Hepatic stellate cell (primary cell): ENCODE results near the gene NRP1.
A peak's percentile ranks its signal among the peaks of the same experiment; 100 is the strongest.

Source experiments
- DNase-seq: peaks from one replicate; pipeline ENCODE4 v3.0.0; 2011; ENCODE audit warnings: low spot score

The NRP1 gene

DNA sequence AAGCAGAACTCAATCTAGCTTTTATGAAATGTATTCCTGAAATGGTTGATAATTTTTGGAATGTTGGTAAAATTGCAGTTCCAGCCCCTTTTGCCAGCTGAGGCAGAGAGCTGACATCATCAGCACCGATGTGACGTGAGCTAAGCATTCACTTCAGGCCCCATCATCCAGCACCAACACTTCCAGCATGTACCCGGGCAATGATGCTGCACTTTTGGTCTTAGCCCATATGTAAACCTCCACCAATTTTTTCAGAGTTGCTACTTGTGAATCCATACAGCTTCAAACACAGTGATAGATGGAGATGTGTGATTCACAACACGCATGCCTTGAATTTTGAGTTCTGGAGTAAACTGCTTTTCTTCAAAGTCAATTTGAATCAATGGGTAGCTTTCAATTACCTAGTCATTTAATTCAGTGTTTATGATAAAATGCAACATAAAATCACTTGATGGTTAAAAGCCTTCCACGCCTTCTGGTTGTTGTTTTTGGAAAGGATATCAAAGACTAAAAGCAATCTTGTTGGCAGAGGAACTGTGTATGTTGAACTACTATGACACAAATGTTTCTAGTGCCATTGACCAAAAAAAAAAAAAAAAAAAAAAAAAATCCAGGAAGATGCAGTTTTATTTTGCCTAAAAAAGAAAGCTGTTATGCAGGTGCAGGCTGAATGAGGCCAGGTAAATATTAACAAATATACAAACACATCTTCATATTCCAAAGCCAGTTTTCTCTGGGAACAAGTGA lies 73.9 kb downstream of the NRP1 start:
- DNase-seq = no peak

DNA sequence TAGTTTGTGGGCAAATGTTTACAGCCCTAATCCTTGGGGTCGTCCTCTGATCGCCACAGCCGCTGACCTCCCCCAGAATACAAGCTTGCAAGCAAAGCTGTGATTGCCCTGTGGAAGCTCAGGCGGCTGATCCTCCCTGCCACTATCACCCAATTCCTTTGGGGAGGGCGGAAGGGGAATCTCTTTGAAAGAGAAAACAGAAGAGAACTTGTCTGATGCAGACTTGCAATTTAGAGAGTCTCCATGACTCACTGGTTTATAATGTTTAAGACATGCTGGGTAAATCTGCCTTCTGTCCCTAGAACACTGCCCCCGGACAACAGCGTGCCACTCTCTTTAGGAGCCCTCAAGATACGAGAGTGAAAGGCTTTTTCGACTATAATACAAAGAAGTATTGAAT lies 75.5 kb downstream of the NRP1 start:
- DNase-seq = peak; percentile 63

DNA sequence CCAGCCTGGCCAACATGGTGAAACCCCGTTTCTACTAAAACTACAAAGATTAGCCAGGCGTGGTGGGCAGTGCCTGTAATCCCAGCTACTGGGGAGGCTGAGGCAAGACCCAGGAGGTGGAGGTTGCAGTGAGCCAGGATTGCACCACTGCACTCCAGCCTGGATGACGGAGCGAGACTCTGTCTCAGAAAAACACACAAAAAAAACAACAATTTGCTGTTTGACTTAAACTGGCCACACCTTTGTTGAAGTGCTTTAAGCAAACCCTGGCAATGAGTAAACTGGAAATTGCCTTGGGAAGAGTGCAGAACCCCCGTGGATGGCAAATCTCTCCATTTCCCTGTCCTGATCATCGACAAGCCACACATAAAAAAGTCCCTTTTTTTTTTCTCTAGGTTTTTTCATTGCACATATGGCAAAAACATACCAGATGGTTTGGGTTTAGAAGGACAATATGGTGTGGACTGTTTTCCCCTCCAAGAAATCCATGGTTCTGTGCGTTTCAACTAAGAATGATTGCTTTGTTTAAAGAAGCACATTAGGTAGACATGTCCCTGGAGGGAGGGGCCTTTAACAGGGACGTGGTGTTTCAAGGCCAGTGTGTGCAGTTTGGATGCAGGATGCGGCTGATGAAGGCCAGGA lies 76.9 kb downstream of the NRP1 start:
- no peak for DNase-seq

DNA sequence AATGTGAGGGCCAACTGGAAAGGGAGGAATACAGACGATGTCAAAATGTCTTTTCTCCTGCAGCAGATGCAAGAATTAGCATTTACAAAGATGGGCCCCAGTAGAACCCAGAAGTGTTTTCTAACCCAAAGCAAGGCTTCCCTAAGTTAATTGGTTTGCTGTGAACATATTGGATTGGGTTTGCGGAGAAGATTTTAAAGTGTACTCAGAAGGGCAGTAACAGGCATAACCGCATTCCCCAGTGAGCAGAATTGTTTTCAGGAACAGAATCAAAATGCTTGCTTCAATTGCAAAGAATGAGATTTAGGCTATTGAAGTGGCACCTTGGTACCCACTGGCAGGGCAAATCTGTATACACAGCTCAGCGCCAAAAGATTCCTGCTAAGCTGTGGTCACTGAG lies 78.0 kb downstream of the NRP1 start:
- DNase-seq = no peak

DNA sequence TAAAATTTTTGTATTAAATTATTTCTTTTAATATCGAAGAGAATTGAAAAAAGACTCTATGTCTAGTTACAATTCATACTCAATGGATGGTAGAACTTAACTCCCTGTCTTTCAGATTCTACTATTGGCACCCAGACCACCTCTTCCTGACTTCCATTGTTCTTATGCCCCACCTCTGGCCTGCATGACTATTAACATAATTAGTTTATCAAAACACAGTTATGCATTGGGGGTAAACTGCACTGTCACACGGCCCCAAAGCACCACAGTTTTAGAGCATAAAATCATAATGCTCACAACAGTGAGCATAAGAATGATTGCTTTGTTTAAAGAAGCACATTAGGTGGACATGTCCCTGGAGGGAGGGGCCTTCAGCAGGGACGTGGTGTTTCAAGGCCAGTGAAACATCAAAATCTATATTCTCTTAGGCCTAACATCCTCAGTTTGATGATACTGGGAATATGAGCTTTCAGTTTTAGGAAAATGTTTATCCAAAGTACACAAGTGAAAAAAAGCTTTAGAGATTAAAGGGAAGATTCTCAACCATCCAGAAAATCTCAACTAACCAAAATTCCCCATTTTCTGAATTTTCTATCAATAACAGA lies 79.8 kb downstream of the NRP1 start:
- no peak for DNase-seq

DNA sequence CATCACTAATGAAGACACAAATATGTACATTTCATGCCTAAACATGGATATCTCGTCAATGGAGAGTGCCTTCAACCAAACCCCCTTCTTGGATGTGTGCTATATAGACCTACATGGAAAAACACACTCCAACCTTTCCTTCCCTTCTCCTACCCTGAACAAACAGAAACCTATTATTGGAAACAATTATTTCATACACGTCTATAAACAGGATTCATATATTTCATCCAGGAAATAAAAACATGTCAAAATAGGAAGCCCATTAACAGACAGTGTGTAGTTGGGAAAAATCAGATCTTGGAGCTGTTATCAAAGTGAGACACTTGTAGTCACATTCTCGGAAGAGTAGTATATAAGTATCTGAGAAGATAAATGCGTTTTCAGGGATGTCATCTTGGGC lies 81.1 kb downstream of the NRP1 start:
- no peak for DNase-seq

DNA sequence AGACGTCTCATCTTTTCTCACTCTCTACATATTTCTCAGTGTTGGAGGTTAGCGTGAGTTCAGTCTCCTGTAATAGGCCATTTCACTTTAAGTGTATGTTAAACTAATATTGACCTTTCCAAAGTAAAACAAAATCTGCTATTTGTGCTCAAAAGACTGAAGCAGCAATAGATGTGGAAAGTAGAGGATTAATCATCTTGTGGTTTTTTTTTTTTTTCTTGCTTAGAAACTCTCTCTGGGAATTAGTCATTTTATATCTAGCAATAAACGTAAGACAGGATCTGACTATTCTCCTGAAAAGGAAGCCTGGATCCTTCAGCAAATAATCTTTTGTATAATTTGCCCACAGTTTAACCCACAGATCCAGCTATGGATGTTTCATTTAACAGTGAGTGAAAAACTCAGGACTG lies 81.7 kb downstream of the NRP1 start:
- DNase-seq = peak; percentile 67

DNA sequence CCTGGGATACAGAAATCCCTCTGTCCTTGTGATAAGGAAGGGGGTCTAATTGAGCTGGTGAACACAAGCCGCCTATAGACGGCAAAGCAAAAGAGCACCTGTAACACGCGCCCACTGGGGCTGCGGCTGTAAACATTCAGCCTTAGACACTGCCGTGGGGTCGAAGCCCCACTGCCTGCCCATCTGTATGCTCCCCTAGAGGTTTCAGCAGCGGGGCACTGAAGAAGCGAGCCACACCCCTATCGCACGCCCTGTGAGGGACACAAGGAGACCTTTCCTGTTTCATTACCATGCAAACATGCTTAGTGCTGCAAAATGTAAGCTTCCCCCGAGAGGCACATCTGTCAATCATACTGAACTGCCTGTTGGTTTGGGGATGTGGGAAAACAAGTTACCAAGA lies 82.1 kb downstream of the NRP1 start:
- no peak for DNase-seq

DNA sequence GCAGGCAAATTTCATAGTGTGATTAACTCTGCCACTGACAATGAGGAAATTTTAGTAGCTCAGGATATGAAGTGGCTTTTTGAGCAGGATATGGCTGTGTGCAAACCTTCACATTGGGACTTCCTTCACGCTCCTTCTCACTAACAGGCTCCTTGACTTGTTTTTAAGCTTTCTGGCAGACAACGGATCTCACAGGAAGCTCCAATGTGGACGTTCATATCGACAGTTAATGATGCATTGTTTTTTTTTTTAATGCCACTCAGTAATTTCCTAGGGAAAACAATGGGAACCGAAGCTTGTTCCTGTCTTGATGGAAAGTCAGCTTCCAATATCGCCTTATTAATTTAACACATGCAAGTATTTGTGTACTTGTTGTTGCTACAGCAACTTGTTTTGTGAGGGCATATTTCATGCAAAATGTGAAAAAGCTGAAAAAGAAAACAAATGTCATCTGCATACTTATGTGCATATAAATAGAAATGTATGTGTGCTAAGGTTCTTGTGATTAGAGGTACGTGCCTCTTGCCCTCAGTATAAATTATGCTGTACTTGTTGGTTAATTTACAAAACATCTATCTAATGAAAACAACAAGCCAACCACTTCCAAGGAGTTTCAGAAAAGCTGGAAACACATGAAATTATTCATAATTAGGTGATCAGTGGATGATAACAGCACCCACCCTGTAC lies 84.7 kb downstream of the NRP1 start:
- no peak for DNase-seq

DNA sequence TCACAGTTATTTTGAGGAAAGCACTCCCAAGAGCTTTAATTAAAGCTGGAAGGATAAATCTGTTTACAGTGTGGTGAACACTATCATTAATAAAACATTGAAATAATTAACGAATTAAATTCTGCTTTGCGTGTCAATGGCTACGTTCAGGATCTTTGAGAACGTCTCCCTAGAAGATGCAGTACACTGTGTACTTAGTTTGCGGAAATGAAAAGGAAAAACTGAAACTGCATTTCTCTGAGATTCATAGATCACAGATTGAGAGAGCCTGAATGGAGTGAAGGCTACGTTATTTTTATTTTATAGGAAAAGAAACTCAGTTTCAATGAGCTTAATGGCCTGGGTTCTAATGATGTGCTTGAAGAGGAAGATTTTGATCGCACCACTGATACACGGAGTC lies 85.3 kb downstream of the NRP1 start:
- DNase-seq = no peak

DNA sequence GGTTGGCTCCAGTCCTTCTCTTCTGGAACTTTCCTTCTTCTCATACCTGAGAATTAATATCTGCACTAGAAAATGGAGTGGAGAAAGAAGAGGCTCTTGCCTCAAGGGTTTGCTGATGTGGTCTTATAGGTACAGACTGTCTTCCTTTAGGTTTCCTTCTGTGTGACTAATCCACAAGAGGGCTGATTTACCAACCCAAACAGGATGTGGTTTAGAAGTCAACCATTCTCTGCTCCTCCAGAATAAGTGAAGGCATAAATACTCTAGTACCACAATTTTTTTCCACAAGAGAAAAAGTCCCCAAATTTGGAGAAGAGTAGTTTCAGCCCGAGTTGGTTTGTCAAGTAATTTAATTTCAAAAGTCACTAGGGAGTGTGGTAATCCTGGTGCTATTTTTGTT lies 85.8 kb downstream of the NRP1 start:
- DNase-seq = peak; percentile 30

DNA sequence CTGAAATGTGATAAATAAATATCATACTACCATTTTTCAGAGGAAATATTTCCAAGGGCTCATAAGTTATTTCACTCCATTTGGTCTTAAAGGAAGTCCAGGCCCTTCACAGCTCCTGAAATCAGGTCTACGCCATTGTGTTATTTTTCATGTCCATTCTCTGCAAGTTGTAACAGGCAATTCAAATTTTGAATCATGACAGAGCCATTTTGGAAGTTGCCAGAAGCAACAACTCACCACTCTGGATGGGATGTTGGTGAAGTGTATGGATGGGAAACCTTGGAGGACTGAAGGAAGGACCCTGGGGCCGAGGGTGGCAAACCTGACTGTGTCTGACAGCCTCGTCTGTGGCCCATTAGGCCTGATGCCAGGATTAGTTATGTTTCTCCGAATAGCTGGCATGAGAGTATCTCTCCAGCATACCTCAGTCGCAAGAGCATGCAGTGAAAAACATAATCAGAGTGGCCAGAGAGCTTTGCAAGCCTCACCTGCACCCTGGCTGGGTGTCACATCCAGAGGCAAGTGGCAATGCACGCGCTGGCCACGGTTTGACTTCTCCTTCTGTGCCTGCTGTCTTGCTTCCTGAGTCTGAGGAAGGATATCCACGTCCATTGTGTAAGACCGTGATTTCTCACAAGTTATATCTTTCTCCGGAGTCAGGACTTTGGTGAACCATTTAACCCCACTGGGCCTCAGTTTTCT lies 87.1 kb downstream of the NRP1 start:
- no peak for DNase-seq

DNA sequence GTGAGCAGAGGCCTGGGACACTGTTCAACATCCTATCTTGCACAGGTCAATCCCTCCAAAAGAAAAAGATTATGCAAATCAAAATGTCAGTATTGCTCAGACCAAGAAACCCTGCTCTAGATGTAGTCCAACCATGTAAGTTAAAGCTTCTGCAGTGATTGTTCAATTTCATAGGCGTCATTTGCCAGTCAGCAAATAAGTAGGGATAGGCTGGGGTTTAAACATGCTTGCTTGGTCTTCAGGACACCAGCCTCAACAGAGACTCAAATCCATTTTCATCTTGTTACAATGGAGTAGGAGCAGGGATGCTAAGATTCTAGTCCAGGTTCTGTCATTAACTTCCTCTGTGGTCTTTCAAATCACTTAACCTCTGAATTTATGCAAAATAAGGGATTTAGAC lies 89.1 kb downstream of the NRP1 start:
- no peak for DNase-seq

DNA sequence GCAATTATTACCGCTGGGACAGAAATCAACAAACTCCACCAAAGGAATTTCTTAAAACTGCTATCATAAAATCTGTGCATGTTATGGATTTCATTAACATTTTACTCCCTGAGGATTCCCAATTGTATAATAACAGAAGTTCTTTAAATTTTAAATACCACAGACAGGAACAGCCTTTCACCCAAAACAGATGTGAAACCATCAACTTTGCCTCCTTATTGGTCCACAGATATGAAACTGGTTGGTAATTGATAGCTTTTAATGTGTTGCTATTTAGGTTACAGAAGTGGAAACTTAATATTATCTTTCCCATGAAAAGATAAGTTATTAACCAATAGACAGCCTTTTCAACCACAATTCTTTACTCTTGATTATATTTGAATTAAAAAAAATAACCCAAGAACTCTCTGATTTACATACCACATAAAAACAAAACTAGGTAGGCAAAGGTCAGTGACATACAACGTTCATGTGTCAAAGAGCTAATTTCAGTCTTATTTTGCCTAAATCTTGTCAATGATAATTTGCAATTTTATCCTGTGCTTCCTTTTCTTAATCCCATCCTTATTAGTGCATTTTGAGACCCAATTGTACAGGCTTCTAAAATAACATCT lies 90.0 kb downstream of the NRP1 start:
- DNase-seq = no peak

DNA sequence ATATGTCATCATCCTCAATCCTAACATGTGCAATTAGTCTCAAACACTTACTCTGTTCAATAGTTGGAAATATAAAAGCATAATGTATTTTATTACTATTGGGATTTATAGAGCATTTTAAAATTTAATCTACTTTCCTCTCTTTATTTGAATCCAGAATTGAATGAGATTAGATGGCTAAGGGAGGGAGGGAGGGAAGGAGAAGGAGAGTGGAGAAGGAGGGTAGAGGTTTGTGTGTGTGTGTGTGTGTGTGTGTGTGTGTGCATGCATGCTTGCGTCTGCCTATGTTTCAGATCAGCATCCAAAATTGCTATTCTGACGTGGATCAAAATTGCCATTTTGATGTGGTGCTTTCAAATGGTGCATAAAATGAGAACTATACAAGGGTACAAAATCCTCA lies 90.8 kb downstream of the NRP1 start:
- no peak for DNase-seq

DNA sequence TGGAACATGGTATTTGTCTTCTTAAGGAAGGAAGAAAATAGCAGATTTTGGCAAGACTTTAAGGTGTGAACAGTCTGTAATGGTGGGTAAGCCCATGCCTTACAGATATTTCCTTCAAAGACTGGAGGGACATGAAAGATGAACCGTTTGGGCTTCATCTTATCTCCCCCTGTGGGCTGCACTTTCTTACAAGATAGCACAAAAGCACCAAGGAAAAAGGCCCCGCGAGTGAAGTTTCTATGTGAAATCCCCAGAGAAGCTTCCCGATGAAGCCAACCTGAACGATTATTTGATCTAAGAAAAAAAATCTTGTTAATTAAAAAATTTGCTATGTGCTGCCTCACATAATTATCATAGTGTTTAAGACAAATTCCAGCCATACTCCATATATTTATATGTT lies 91.5 kb downstream of the NRP1 start:
- DNase-seq = no peak

DNA sequence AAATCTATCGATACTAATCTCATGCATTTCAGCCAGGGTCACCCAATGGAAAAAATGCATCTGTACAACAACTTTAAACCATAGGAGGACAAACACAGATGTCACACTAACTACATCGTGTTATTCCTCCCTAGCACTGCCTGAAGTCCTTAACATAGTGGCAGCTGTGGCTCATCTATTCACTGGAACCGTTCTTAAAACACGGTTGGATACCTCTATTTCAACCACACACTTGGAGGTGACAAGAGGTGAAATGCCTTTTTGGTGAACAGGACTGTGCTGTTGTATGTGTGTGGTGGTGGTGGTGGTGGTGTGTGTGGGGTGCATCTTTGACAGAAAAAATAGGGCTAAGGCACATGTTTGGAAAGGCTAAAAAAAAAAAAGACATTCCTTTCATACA lies 93.1 kb downstream of the NRP1 start:
- DNase-seq = no peak

DNA sequence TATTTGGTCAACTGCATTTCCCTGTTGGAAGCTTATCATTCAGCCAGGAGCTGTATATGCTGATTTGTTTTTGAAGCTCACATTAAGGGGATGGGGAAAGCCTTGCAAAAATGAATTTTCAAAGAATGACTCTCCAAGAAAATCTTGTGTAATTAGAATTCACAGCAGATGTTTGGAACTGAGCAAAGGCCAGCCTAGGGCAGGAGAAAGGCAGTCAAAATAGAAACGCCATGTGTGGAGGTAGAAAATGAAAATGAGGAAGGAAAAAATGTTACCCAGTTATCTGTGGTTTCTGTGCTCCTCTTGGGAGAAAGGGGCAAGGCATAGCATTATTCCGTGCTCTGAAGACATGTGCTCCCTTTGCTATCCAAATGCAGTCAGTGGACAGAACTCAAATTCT lies 93.5 kb downstream of the NRP1 start:
- DNase-seq = no peak

DNA sequence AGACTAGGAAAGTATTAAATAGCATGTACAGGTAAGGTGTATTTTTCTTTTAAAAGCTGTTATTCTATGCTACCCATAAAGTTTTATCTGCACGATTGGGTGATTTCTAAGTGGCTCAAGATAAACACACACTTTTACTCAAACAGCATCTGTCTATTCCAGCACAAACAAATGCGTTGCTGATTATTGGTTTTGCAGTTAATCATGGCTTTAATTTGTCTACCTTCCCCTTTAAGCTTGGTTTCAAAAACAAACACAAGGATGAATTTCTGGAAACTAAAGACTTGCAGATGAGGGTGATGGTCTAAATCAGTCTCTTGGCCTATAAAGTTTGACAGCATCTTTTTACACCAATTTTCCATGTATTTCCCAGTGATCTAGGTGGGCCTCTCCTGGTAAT lies 94.2 kb downstream of the NRP1 start:
- no peak for DNase-seq

DNA sequence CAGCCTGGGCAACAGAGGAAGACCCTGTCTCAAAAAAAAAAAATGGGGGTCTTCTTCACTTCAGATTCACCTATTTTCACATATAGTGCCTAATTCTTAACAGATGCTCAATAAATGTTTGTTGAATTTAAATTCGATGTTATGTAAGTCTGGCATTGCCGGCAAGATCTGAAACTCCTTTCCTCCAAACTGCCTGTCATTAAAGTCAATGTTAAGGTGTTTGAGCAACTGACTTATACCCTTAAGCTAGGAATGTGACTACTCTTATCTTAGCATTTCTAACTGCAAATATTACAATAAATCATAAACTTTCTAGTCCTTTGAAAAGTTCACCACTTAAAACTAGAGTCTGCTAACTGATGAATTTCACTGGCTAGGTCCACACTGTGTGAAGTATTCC lies 95.2 kb downstream of the NRP1 start:
- DNase-seq = no peak

DNA sequence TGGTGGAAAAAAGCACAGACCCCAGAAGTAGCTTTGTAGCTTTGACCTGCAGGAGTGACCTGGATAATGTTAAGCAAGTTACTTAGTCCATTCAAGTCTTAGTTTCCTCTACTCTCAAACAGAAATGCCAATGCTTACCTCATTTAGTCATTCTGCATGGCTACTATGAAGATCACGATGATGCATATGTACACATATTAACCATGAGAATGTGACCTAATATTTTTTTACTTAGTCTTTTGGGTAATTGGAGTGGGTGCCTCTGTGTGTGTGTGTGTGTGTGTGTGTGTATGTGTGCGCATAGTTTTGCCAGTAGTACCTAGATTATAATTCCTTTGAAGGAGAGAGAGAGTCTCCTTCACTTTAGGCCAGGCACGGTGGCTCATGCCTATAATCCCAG lies 95.8 kb downstream of the NRP1 start:
- DNase-seq = no peak
